ENCODE measurements around the gene MOB3A.

MOB3A gene

DNA sequence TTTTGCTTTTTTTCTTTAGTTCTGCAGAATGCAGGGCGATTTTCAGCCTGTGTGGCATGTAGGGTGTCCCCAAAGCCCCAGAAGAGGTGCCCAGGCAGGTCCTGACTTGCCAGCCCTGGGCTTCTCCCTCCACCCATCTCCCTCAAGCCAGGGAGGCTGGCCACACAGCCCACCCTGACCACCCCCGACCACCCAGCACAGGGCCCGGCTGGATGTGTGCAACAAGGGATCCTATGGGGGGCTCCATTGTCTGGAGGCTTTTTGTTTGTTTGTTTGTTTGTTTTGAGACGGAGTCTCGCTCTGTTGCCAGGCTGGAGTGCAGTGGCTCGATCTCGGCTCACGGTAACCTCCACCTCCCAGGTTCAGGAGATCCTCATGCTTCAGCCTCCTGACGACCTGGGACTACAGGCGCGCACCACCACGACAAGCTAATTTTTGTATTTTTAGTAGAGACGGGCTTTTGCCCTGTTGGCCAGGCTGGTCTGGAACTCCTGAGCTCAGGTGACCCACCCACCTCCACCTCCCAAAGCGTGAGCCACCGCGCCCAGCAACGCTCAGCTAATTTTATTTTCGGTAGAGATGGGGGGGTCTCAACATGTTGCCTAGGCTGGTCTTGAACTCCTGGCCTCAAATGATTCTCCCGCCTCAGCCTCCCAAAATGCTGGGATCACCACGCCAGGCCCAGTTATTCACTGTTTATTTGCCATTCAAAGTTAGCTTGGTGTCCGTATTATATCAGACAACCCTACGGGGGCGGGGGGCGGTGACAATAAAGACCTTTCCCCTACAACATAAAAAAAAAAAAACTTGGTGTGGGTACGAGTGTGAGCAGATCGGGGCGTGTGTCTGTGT, 37.3 kb downstream of the MOB3A start:
- DNase-seq, result no peak

DNA sequence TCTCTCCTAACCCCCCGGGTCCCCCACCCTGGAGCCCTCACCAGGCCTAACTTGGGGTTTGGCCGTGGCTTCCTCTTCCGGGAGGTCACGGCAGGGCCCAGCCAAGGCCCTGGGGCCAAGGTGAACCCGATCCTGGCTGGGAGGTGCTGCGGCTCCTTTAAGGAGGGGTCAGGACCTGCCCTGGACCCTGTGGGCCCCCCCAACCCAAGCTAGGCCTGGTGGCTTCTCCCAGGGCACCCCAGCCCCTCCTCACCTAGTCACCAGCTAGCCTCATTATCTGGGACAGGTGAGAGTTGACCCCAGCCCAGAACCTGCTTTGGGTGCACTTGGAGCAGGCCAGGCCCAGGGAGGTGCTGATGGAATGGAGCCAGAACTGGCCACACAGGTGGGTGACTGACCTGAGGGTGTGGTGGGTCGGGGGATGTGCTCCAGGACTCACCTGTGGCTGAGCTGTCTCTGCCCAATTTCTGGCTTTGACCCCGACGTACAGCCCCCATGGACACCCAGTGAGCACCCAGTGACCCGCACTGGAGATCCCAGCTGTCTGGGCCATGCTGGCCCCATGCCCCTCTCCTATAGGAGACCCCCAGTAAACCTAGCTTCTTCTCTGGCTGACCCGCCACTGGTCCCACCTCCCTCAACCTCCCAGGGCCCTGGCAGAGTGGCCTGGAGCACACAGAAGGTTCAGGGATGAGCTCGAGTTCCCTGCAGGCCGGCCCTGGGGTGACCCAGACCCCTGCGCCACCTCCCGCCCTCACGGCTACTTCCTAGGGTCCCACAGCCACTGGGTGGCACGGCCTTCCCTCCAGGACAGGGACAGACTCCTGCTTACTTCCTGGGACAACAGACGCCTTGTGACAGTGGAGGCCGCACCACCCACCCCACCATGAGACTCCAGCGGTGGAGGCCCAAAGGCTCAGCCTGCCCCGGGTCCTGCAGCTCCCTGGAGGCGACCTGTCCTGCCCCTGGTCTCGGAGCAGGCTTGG, 38.3 kb downstream of the MOB3A start:
- no peak for DNase-seq

DNA sequence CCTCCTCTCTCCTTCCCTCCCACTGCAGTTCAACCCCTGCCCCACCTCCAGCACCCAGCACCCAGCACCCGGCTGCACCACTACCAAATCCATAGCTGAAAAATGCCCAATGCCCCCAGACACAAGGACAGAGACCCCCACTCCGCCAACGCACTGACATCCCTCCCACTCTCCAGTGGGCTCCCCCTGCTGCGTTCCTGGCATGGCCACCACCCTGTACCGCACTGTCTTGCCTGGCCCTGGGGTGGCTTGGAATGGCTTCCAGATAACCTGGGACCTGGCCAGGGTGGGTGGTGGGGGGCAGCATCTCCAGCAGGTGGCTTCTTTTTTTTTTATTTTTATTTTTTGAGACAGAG, 39.3 kb downstream of the MOB3A start:
- DNase-seq, result no peak

DNA sequence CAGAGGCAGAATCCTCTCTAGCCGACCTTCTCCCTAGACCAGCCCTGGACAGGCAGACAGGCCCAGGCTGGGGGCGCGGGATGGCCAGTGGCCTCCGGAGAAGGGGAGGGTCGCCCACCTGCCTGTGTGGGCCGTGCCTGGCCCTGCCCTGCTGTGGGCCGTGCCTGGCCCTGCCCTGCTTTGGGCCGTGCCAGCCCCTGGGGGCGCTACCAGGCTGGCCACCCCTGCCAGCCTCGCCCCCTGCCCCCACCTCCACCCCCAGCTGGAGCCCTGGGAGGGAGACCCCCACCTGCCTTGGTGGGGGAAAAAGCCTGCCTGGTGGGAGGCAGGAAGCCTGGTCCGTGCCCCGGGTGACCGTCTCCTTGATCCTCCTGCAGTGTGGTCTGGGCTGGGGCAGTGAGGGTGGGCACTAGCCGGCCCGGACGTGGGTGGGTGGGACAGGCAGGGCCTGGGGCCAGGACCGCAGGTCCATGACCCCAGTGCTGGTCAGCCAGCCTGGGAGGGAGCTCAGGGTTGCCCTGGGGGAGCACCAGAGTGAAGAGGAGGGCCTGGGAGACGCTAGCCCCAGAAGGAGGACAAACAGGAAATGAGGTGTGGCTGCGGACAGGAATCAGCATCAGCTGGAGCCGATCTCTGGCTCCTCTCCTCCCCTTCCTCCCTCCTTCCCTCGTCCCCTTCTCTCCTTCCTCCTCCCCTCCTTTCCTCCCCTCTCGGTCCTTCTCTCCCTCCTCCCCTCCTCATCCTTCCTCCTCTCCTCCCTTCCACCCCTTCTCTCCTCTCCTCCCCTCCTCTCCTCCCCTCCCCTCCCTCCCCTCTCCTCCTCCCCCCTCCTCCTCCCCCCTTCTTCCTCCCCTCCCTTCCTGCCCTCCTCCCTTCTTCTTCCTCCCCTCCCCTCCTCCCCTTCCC, 39.9 kb downstream of the MOB3A start:
- no peak for DNase-seq

DNA sequence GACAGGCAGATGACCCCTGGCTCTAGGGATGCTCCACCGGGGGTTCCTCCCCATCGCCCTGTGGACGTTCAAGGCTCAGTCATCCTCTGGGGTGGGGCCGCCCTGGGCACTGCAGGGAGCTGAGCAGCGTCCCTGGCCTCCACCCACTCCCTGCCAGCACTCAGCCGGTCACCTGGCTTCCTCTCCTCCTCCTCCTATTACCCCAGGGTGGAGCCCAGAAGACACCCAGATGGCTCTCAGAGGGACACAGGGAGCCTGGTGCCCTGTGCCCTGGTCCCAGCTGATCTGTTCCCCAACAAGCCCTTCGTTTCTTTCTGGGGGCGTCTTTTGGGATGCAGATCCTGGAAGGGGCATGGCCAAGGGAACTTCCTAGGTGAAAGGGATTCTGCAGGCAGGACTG, 41.4 kb downstream of the MOB3A start:
- DNase-seq, result no peak

DNA sequence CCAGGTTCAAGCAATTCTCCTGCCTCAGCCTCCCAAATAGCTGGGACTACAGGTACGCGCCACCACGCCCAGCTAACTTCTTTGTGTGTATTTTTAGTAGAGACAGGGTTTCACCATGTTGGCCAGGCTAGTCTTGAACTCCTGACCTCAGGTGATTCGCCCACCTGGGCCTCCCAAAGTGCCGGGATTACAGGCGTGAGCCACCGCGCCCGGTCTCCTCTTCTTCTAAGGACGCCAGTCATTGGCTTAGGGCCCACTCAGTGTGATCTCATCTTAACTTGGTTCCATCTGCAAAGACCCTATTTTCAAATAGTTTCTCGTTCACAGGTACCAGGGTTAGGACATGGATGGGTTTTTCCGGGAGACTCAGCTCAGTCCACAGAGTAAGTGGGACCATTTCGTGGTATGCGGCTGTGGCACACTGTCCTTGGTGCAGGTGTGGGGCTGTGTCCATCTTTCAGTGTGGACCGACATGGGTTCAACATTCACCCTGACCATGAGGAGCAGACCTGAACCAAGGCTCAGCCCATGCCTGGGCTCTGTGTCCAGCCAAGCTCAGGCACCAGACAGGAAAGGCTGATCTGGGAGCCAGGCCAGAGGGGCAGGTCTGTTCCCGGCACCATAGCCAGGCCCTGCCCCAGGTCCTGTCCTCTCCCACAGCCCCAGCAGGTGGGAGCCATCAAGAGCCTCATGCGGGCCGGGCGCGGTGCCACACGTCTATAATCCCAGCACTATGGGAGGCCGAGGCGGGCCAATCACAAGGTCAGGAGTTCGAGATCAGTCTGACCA, 42.3 kb downstream of the MOB3A start:
- DNase-seq, result no peak

DNA sequence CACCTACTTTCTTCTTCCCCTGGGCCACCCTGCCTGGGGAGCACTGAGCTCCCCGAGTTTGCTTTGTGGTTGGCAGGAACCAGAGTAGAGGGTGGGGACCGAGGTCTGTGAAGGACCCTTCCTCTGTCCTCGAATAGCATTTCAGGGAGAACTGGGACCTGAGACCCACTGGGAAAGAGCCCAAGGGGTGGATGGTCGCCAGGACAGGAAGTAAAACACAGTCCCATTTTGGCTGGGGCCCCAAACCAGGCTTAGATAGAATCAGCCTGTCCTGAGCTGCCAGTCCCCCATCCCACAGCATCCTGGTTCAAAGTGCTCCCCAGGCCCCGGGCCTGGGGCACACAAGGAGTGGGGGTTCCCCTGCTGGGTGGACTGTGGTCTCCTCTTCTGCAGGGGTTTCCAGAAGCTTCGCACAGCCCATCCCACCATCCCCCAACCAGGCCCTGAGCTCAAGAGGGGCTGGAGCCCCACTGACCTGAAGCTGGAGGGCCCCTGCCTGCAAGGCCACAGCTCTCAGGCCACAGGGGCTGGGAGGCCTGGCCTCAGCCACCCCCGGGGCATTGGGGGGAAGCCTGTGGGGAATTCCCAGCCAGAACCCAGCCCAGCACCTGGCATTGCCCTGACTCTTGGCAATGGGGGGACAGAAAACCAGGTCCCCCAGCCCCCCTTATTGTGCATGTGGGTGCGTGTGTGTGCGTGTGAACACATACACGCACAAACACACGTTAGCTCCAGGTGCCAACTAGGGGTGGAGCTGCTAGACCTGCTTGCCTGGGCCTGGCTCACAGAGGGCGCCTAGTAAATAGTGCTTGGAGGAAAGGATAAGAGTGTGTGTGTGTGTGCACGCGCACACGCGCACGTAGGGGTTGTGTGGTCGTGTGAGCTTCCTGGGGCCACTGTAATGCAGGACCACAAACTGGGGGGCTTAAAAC, 44.1 kb downstream of the MOB3A start:
- DNase-seq, result no peak

DNA sequence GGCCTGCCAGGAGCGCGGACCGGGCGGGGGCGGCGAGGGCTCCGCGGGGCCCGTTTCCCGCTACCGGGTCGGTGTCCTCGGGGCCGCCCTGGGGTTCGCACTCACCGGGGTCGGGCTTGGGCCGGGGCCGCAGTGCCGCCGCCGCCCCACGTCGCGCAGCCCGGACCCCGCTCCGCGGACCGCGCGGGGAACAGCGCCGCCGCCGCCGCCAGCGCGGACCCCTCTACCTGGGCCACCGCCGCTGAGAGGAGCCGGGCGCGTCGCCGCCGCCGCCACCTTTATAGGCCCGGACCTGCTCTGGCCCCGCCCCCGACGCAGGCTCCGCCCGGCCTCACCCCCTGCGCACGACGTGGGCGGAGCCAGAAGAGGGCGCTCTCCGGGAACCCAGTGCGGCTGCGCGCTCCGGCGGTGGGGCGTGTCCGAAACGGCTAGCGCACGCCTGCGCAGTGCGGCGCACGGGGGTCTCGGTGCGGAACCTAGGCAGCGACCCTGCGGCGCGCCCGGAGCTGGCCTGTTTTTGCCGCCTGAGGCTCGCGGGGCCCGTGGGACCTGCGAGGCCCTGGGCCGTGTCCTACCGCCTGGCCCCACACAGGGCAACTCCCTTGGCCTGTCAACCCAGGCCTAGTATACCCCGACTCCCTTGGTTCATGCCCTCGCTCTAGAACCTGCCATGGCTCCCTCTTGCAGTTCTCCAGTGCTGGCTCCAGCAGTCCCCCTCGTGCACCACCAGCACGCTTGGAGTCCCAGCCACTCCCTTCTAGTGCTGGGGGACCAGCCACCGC, 44.9 kb downstream of the MOB3A start, which contains the start of gene MKNK2:
Gene MKNK2, minus strand, starts transcription at position 254 of the 782 bp plus-strand sequence. CDS start 393 bp downstream, outside the sequence.
- peak; percentile 99 for DNase-seq

DNA sequence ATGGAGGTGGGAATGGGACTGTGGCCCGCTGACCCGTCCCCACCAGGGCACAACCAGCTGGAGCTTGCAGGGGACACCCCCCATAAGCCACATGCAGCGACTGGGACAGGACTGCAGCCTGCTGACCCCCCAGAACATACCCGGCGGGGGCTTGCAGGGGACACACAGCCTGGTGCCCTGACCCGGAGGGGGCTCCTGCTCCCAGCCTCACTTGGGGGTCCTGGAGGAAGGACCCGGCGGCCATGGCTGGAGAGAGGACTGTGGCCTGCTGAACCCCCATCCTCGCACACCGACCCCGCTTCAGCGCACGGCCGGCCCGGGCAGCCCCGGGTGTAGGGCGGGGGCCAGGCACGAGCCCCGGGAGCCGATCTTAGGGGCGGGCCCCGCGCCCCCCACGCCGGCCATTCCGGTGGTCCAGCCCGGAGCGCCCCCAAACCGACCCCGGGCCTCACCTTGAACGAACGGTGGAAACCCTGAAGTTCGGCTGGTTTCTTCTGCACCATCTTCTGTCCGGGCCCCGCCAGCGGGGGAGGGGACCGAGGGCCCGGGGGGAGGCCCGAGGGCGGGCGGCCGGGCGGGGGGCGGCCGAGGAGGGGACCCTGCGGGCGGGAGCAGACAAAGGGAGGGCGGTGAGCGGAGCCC, 45.7 kb downstream of the MOB3A start:
- no peak for DNase-seq

DNA sequence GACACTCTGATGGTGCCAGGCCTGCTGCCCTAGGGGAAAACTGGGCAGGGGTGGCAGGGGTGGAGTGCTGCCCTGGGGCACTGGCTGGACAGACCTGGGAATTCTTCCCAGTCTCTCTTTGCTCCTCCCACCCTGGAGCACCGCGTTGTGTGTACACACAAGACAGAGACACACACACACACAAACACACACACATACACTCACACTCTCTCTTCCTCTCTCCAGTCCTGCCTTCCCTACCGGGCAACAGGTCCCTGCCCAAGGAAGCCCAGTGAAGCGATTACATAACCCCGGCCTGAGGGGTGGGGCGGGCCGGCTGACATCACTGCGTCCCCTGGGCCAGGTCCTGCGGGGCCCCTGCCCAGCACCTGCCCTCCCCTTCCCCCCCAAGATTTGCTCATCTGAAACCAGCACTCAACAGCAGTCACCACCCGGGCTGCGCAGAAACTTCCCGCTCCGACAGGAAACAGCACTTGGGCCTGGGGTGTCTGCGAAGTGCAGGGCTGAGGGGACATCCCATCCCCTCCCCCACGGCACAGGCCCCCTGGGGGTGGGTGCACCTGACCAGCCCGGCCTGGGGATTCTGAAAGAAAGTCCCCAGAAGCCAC, 46.3 kb downstream of the MOB3A start:
- DNase-seq, result peak; percentile 59

DNA sequence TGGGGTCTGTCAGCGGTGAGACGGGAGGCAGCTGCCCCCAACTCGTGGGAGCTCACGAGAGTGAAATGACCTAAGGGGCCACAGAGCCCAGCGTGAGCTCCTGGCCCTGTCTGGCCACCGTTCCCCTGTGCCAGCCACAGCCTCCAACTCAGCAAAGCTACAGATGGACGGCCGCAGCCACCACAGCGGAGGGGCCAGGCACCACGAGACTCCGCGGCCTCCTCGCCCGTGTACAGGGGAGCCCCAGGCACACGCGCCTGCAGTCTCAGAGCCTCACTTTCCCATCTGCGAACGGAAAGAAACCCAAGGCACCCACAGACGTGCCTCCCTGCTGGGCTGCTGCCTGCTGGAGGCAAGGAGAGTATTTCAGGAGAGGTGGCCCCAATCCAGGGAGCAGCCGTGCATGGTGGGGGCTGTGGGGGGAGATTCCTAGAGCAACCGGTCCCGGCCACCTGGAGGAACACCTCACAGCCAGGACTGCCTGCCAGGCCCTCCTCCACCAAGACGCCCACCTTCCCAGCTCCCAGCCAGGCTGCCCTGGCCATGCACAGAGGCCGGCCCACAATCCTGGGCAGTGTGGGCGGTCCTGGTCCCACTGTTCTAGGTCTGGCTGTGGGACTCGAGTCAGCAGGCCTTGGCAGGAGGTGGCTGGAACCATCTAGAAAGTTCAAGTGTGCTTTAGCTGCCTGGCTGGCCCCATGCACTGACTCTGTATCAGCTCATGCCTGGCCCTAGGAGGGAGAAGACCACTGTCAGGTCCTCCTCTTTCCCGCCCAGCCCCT, 47.0 kb downstream of the MOB3A start:
- no peak for DNase-seq

DNA sequence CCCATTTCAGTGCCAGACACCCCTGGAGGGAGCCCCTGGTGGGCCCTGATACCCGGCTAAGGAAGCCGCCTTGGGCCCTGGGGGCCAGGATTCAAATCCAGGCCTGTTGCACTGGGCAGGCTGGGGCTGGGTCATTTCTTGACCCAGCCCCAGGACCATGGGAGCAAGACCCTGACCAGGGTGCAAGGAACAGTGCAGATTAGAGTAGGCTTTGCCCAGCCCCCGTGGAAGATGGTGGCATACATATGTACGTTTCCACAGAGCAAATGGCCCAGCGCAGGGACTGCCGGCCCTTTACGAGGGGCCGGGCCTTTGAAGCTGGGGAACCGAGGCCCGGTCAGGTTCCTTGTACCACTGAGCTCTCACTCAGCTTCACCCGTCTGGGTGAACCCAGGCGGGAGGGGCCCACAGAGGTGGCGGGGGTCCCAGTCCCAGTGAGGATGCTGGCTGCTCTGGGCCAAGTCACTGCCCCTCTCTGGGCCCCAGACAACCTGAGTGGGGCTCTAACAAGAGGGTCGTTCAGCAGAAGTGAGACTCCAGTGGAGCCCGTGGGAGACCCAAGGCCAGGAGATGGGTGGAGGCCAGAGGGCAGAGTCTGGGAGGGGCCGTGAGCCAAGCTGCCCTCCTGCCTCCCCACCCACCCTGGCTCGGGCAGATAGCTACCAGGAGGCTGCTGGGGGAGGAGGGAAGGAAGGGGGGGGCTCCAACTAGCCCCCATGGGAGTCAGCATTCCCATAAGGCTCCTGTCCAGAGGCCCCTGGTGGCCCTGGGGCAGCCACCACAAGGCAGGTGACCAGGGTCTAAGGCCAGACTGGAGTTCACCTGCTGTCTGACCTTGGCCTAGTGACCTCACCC, 47.8 kb downstream of the MOB3A start:
- no peak for DNase-seq

DNA sequence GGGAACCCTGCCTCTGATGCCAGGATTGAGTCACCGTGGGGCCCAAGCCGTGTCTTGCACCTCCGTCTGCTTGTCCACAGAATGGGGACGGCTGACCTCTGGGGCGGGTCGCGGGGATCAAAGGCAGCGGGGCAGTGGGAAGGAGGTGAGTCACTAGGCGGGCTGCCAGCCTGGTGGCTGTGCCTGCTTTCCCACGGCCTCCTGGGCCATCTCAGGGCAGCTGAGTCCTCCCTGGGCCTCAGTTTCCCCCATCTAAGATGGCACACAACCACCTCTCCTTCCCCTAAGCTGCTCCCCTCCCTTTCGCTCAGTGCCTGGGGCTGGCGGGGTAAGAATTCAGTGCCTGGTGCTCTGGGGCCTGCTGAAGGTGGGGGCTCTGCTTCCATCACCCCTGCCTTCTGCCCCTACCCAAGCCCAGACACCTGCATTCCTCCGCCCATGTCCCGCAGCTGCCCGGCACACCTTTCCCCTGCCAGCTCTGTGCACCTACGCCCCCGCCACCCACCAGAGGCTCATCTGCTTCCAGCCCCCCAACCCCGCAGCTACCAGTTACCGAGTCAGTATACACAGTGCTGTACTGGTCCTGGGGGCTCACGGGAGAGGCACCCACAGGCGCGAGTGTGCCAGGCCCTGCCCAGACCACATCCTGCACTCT, 48.5 kb downstream of the MOB3A start:
- no peak for DNase-seq

DNA sequence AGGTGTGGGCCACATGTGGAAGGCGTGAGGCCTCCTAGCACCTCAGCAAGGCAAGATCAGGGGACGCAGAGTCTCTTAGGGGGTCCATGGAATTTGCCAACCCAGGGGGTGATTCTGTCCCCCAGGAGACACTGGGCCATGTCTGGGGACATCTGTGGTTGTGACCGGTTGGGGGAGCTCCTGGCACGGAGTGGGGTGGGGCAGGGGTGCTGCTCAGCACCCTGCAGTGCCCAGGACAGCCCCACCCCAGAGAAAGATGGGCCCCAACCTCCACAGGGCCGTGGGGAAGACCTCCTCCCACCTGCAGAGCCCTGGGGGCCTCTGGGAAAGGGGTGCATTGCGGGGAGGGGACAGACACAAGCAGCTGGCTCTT, 49.1 kb downstream of the MOB3A start:
- DNase-seq, result no peak

DNA sequence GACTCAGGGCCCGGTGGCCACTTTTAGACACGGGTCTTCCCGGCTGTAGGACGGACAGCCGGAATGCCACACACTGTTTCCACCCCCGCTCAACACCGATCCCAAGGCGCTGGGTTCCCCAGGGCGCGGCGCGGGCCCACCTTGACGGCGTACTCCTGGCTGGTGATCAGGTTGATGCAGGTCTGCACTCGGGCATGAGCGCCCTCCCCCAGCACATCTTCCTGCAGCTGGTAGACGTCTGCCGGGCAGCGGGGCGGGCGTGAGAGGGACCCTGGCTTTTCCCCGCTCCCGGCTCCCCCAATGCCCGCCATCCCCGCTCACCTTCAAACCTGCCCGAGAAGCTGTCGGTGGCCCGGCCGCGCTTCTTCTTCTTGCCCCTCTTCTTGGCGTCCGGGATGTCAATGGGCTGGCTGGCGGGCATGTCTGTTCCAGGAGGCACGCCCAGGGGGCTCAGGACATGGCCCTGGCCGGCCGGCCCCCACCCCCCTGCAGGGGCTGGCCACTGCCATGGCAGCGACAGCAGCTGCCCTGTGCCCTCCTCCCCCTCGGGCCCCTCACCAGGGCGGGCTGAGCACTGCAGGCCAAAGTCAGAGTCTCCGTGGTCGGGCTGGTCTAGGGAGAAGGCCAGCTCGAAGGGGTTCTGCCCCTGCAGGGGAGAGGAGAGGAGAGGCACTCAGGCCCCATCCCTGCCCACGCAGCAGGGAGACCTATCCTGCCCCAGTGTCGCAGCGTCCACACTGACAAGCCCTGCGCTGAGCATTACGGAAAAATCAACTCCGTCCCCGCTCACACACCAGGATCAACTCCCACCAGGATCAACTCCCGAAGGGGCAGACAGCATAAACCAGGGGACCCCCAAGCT, 49.8 kb downstream of the MOB3A start:
- DNase-seq, result no peak
